ENCODE data around the gene TMCC1.
A peak's percentile ranks its signal among the peaks of the same experiment; 100 is the strongest.

Gene TMCC1

DNA sequence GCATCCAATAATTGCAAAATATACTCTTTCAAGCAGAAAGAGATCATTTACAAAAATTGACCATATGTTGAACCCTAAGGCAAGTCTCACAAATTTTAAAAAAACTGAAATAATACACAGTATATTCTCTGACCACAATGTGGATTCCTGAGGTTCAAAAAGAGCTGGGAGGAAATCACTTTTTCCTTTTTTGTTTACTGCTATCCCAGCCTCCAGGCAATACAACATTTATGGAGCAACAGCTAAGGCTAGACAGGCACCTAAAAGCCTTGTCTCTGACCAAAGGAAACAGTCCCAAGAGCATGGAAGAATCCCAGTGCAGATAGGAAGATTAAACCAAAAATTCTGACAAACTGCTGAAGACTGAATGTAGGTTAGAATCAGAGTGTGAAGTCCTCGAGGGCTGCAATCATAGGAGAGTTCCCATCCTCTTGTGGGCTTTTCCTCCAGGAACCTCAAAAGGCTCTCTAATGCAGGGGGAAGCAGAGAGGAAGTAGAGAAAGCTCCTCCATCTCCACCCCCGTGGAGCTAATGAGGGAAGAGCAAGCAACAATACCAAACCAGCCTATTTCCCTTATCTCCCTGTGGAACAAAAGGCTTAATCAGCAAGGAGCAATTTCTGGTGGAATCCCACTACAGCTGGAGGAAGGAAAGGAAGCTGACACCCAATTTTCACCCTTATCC, 57.0 kb downstream of the TMCC1 start:
- peak; percentile 44 for DNase-seq (ENCODE audit: low read depth)

DNA sequence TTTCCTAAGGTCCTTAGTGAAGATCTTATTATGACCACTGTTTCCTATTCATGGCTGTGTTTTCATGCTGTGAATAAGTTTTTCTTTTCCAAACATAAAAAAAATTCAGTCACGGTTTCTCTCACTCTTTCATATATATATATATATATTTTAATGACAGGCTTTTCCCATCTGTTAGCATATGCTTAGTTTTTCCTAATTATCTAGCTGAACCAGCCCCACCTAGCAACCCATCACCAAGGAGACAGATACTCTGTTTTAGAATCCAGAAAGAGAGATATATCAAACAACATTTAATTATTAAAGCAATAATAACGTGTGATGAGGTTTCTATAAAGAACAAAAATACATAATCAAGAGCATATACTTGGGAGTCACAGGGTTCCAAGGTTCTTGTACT, 58.3 kb downstream of the TMCC1 start:
- DNase-seq (ENCODE audit: low read depth): no peak

DNA sequence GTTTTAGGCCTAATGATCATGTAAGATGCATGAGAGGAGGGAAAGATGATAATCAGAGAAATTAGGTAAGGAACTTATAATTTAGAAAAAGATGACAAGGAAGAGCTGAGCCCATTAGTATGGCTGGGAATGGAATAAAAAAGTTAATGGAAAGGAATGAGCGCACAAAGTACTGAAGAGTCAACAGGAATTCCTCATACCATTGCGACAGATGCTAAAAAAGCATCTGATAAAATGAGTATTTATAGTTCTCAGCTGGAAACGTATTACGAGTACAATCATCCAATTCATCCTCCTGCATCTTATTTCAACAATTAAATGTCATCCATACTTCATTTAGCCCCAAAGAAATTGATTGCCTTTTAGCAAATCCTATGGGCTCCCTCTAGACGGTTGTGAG, 58.9 kb downstream of the TMCC1 start:
- no peak for DNase-seq (ENCODE audit: low read depth)

DNA sequence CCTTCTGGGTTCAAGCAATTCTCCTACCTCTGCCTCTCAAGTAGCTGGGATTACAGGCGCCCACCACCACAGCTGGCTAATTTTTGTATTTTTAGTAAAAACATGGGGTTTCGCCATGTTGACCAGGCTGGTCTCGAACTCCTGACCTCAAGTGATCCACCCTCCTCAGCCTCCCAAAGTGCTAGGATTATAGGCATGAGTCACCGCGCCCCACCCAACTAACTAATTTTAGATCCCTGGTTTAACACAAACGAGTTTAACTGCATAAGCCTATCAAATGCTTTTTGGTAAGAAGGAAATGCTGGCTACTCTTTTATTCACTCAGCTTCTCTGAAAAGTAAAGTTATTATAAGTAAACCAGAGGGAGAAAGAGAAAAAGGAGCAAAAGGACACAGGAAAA, 61.6 kb downstream of the TMCC1 start:
- DNase-seq (ENCODE audit: low read depth): peak; percentile 10

DNA sequence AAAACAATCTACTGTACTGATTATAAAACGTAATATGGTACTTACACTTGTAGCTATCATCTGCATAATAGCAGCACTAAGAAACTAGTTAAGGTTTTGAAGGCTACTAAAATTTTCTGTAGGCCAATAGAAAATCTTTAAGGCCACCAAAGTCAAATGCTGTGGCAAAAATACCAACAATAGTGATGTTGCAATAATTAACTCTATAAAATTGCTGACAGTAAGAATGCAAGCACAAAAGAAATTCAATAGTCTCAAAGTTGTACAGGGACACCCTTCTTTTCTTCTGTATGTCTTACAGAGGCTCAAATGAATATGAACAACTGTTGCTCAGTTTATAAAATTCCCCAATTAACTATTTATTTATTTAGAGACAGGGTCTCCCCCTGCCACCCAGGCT, 62.0 kb downstream of the TMCC1 start:
- DNase-seq (ENCODE audit: low read depth): no peak

DNA sequence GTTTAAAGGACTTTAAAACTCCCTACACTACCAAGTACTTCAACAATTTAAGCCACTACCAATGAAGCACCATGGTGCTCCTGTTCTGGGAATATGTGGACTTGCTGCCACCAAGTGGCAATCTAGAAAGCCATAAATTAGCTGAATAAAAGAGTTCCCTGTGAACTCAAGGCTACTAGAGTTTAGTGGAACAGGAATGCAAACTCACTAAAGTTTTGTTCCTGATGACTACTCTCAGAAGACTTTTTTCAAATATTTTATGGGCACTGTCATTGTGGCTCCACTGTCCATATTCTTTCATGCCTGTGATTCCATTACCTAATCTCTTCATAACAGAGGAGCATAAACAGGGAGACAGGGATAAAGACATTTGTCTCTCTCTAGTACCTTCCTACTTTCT, 63.9 kb downstream of the TMCC1 start:
- peak; percentile 91 for DNase-seq (ENCODE audit: low read depth)

DNA sequence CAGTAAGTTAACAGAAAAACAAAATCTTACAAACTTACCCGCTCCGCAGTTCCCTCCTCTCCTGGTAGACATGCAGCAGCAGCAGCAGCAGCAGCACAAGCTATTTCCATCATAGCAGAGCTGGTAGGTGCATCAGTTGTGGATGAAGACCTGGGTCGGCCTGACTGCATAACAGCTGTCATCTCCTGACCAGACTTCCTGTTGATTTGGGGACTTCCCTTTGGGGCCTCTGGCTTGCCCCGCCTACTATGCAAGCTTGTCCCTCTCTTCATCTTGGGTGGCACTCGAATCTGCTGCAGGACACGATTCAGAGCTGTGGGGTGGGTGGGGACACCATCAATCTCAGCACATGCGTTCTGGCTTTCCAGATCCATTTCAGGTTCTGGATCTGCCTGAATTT, 65.7 kb downstream of the TMCC1 start:
- DNase-seq (ENCODE audit: low read depth): no peak

DNA sequence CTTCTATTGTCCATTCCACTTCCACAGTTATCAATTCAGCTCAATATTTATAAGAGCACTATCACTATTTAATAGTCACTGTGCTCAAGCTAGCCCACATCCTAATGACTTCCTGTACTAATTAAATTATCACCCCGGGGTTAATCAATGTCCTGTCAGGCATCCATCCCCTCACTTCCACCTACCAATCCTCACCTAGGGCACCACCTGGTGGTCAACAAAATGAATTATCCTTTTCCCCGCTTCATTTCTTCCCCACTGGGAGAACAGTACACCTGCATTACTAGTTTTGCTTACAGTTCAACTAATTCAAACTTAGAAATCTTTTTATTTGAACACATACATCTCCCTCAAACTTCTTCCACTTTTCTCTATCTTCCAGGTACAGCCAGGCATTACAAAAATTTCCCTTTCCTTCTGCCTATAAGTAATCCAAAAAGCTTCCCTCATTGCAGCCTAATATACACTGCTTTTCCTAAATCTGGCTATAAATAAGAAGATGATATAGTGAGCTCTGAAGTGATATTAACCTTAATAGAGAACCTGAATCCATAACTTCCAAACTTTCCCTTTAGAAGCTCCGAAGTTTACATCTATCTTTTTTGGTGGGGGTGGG, 68.5 kb downstream of the TMCC1 start:
- DNase-seq (ENCODE audit: low read depth): peak; percentile 67

DNA sequence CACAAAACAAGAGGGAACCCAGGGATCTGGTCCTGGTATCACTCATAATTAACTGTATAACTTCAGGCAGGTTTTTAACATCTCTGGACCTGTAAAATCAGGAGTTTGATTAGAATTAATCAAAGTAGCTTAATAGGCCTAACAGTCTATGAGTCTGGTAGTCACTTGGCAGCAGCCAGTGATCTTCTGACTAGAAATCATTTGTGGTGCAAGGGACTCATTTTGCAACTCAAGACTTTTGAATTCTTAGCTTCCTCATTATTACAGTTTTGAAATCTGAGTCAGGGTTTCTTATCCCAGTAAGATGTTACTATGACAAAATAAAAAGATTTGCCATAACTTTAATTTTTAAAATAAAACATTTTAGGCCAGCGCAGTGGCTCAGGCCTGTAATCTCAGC, 70.8 kb downstream of the TMCC1 start:
- no peak for DNase-seq (ENCODE audit: low read depth)

DNA sequence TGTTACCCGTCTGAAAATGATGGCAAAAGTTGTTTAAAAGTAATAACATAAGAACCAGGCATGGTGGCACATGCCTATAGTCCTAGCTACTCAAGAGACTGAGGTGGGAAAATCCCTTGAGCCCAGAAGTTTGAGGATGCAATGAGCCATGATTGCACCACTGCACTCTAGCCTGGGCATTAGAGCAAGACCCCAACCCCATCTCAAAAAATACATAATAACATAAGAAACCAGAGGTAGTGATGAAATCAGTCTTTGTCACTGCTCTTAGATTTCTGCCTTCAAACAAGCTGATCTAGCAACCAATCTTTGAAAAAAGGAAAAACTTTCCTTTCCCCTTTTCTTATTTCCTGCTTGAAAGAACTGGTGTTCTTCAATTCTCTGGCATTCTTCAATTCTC, 71.3 kb downstream of the TMCC1 start:
- no peak for DNase-seq (ENCODE audit: low read depth)

DNA sequence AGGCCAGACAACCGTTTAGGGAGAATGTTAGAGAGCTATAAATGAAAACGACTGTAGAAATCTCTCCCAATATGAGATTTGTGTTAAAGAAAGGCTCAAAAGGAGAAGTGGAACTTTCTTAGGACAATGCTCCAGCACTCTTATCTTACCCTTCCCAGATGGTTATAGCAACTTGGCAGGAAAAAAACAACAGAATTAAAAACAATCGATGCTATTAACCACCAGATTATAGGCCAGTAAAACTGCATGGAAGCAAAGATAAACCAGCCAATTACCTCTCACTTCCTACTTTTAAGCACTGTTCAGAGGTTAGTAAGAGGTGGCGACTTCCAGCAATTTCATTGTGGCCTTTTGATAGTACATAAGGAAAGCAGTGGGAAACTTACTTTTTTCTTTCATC, 72.9 kb downstream of the TMCC1 start:
- no peak for DNase-seq (ENCODE audit: low read depth)

DNA sequence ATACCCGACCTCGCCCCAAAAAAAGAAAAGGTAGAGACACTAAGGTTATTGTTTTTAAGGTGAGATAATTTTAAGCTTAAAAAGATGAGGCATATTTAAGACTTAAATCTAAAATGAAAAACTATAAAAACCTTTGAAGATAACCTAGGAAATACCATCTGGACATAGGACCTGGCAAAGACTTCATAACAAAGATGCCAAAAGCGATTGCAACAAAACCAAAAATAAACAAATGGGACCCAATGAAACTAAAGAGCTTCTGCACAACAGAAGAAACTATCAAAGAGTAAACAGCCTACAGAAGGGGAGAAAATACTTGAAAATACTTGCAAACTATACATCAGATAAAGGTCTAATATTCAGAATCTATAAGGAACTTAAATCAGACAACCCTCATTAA, 80.9 kb downstream of the TMCC1 start:
- DNase-seq (ENCODE audit: low read depth): no peak

DNA sequence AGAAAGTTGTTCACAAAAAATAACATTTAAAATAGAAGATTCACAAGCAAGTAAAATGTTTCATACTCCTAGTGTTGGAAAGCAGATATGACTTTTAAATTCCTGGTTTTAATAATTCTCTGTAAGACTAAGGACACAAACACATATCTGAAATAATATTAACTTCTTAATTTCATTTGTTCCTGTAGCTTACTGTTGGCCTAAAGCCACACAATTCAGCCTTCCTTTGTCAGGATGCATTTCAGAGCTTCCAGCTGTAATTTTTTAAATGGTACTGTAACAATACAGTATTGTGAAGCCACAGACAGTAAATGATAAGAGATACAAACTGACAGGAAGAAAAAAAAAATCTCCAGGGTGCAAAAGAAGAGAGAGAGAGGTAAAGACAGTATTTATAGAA, 84.2 kb downstream of the TMCC1 start:
- no peak for DNase-seq (ENCODE audit: low read depth)

DNA sequence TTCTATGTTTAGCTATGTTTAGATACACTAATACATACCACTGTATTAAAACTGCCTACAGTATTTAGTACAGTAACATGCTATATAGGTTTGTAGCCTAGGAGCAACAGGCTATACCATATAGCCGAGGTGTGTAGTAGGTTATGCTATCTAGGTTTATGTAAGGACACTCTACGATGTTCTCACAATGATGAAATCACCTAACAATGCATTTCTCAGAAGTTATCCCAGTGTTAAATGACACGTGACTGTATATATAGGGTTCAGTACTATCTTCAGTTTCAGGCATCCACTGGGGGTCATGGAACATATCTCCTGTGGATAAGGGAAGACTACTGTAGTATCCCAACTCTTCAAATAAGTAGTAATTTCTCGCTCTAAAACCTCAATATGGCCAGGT, 97.4 kb downstream of the TMCC1 start:
- DNase-seq (ENCODE audit: low read depth): no peak

DNA sequence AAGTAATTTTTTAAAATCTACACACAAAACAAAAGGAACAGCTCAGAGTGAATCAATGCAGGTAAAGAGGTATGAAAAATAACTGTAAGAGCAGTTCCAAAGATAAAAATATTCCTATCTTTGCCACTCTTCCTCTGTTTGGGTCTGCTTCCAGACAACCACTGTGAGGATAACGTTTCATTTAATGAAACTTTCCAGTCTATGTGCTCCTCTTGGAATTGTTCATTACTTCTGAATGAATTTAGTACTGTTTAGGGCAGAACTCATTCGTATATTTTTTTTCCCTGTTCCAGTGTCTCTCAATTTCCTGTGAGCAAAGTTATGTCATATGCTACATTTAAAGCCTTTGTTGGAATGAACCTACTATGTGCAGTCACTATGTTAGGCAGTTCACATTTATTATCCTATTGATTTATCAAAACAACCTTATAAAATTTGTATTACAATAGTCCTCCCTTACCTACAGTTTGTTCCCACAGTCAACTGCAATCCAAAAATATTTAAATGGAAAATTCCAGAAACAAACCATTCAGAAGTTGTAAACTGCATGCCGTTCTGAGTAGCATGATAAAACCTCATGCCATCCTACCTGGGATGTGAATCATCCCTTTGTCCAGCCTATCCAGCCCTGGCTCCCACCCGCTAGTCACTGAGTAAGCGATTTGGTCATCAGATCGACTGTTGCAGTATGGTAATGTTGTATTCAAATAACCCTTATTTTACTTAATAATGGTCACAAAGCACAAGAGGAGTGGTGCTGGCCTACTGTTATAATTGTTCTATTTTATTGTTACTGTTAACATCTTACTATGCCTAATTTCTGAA, 98.1 kb downstream of the TMCC1 start:
- DNase-seq (ENCODE audit: low read depth): peak; percentile 81

DNA sequence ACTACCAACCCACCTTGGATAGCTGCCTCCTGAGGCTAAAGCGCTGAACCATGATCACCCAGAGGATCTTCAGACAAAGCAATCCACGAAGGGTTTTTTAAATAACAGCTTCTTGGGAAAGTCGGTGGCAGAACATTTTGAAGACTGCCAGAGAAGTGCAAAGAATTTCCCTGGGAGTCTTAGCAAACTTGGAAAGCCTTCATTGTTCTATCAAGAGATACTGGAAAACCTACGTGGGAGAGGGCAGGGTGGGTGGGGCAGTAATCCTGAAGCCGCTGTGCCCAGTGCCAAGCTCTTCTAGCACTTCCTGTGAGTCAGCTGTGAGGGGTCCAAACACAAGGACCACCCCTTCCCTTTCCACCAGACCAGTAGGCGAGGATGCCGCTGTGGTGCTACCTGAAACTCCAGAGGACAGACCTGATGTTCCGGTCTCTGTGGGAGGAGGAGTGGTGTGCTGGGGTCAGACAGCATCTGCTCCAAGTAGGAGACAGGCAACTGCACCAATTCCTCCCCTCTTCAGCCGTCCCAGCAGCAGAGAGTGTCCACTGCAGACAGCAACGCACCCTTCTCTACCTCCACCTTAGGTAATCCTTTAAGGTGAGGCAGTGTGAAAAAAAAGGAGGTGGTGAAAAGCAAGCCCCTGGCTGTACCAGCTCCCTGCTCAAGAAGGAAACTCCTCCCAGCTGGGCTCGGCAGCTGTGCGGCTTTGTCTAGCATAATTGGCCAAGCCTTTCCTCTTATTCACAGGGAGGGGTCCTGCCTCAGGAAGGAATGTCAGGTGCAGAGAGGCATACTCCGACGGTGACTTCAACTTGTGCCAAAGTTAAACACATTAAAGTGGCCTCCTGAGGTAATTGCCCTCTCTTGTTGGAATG, 99.0 kb downstream of the TMCC1 start:
- peak; percentile 43 for DNase-seq (ENCODE audit: low read depth)

DNA sequence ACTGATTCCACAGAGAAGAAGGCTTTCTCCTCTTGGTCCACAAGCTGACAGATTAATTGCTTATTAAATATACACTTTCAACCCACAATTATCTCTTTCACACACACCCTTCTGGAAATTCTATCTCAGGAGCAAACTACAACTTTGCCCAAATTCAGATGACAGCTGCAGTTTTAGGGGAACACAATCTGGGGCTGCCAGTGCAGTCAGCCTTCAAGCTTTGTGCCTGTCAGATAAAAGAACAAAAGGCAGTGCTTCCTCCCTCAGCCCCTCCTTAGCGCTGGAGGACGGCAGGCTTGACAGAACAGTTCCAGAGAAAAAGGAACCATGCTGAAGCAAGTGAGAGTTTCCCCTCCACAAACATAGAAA, 99.6 kb downstream of the TMCC1 start:
- no peak for DNase-seq (ENCODE audit: low read depth)

DNA sequence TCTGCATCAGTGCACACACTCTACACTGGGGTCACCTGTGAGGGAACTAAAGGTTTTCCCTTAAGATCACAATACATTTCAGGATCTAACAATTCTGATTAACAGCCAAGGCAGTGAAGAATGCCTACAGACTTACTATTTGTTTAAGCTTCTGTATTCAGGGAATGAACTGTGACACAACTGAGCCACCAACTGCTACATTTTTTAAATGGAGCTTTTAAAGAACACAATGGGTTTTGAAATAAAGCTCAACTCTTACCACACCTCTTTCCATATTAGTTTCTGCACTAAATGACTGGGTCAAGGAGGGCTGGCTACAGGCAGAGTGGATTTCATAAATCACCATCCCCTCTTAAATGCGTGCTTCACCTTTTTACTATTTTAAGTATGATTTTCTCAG, 100.2 kb downstream of the TMCC1 start:
- no peak for DNase-seq (ENCODE audit: low read depth)

DNA sequence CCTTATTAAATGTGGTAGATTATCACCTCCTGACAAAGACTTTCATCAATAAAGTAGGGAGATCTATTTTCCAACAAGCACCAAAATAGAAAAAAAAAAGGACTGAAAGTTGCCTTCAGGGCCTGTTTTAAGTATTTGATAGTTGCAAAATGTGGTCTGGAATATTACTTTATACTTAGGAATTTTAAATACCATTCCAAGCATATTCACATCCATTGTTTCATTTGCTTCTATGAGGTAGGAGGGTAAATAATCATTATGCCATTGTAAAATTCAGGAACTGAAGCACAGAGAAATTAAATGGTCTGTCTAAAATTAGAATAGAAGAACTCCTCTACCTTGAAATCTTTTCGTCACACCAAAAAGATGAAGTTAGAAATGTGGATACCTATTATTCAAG, 110.0 kb downstream of the TMCC1 start:
- peak; percentile 3 for DNase-seq (ENCODE audit: low read depth)

DNA sequence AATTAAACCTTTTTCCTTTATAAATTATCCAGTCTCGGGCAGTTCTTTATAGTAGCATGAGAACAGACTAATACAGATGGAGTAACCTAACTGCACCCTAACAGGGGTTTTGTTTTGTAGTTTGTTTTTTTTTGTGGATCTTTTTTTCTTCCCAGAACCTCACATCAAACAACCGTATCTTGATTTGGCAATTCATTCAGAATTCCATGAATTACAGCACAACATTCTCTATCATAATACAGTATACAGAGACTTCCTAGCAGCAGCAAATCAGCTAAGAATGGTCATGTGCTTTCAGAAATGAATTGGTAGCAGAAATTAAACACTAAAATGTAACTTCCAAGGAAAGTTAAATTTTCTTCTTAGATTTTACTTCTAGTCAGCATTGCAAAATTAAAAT, 114.6 kb downstream of the TMCC1 start:
- DNase-seq (ENCODE audit: low read depth): no peak

DNA sequence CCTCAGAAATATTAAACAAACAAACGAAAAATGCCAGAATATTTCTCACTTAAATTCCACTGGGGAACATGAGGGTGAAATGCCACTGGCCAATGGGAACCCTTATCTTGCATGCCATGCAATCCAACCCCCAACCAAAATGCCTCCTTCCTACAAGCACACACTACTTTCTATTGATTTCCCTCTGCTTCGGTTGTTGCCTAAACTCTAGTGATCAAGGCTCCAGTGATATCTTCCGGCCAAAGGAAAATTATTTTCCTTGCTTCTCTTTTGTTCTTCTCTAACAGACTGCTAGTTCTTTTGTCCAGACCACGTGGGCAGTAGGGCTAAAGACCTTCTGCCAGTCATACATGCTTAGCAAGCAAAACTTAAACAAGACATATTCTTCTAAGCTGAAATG, 115.7 kb downstream of the TMCC1 start:
- no peak for DNase-seq (ENCODE audit: low read depth)

DNA sequence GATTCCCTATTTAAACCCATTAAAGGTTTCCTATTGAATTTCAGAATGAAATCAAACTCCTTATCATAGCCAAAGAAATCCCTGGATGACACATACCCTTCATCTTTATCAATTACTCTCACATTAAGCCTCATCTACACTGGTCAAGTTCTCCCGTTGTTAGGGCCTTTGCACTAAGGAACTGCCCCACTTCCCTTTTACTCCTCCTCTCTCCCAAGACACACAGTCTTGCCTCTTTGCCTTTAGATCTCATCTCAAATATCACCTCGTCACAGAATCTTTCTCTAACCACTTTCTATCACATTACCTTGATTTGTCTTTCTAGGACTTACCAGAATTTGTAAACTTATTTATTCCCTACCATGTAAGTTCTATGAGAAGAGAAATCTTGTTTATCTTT, 117.6 kb downstream of the TMCC1 start:
- DNase-seq (ENCODE audit: low read depth): no peak

Data from ELR (cell line).